Epidermal melanocyte (primary cell): Measurements from ENCODE around the gene ITK.
"Not testable (repeated sequence)": the region's sequence is repeated elsewhere in the genome, so short reads cannot be mapped to it uniquely, and the experiment has no call there.

ENCODE experiments used
- DNase-seq: peaks from one replicate; pipeline ENCODE4 v3.0.0; 2011; ENCODE audit warnings: low spot score; ENCODE audit not compliant: insufficient read length

The ITK gene

GRCh38 chr5:157167214-157167621, 13.4 kb upstream of the ITK start:
- no peak for DNase-seq

GRCh38 chr5:157168286-157168685, 12.4 kb upstream of the ITK start:
- DNase-seq, result no peak

GRCh38 chr5:157172403-157172802, 8.2 kb upstream of the ITK start:
- DNase-seq, result no peak

GRCh38 chr5:157175071-157175612, 5.5 kb upstream of the ITK start:
- DNase-seq, result no peak

GRCh38 chr5:157177953-157178352, 2.7 kb upstream of the ITK start:
- no peak for DNase-seq

GRCh38 chr5:157178966-157179365, 1.7 kb upstream of the ITK start:
- no peak for DNase-seq

GRCh38 chr5:157182143-157182757, 1.6 kb downstream of the ITK start:
- DNase-seq, result no peak

GRCh38 chr5:157184117-157184670, 3.6 kb downstream of the ITK start:
- DNase-seq, result no peak

- not testable (repeated sequence) for DNase-seq
Observed at GRCh38 chr5:157185122-157185521, 4.5 kb downstream of the ITK start.

GRCh38 chr5:157186309-157187045, 5.8 kb downstream of the ITK start:
- no peak for DNase-seq

GRCh38 chr5:157187046-157187754, 6.6 kb downstream of the ITK start:
- DNase-seq, result no peak

- DNase-seq, result no peak
Observed at GRCh38 chr5:157188270-157188669, 7.6 kb downstream of the ITK start.

GRCh38 chr5:157189223-157189622, 8.6 kb downstream of the ITK start:
- DNase-seq, result no peak

GRCh38 chr5:157193699-157194424, 13.2 kb downstream of the ITK start:
- DNase-seq, result no peak

GRCh38 chr5:157196045-157196444, 15.4 kb downstream of the ITK start:
- no peak for DNase-seq

- no peak for DNase-seq
Observed at GRCh38 chr5:157197086-157197485, 16.4 kb downstream of the ITK start.

GRCh38 chr5:157198277-157198986, 17.8 kb downstream of the ITK start:
- no peak for DNase-seq

GRCh38 chr5:157201857-157202256, 21.2 kb downstream of the ITK start:
- DNase-seq, result no peak

- no peak for DNase-seq
Observed at GRCh38 chr5:157203417-157203816, 22.8 kb downstream of the ITK start.

- no peak for DNase-seq
Observed at GRCh38 chr5:157204765-157205164, 24.1 kb downstream of the ITK start.

GRCh38 chr5:157205708-157206107, 25.1 kb downstream of the ITK start:
- no peak for DNase-seq
